Measurements from ENCODE around the gene AKAIN1. TPM values are rescaled to one million over a fixed set of nuclear protein-coding genes. Genes with fewer than 3 reads are reported as not detected.

AKAIN1 gene
- total and polyA plus RNA-seq, 2 experiments from 2014 or later = not detected

GRCh38 chr18:5237723-5238370 is 40.8 kb upstream of the AKAIN1 start:
- Histone ChIP-seq H3K27ac (ENCODE audit: low read depth) (peak overlapping the region; percentile 95), H3K4me1 (ENCODE audit: insufficient read depth) (peaks cover 15% of the 10 kb centered on the region), H2AFZ (peak overlapping the region; percentile 99), H4K20me1 (replicated peaks; ENCODE audit: insufficient read depth) (peaks cover 5% of the 10 kb centered on the region; the same call in 1 of the 2 replicates), H3K9me2 (ENCODE audit: insufficient read depth) (no peaks in the 10 kb centered on the region), H3K36me3 (ENCODE audit: insufficient read depth) (no peaks in the 10 kb centered on the region), H3K79me2 (replicated peaks; ENCODE audit: insufficient read depth) (peaks cover 4% of the 10 kb centered on the region; the same call in 1 of the 2 replicates), H3K4me2 (peak overlapping the region; percentile 98), H3K27me3 (ENCODE audit: insufficient read depth) (peaks cover 19% of the 10 kb centered on the region), H3F3A (replicated peaks; ENCODE audit: low read depth) (no peaks in the 10 kb centered on the region; the same call in 1 of the 2 replicates), H3K4me3 (peak overlapping the region; percentile 91)
- peak; percentile 92 for DNase-seq (ENCODE audit: low spot score)
- Mint-ChIP-seq H3K27ac (peak overlapping the region; percentile 96), H3K4me1 (peaks cover 13% of the 10 kb centered on the region; the same call in 2 of the 3 replicates), H3K4me3 (peak overlapping the region; percentile 97), H3K36me3 (ENCODE audit: low read depth) (no peaks in the 10 kb centered on the region), H3K27me3 (ENCODE audit: insufficient read depth, low read depth, poor library complexity) (peaks cover 3% of the 10 kb centered on the region), H3K9me3 (peaks cover 2% of the 10 kb centered on the region; the same call in 1 of the 3 replicates)
- ATAC-seq = peak; percentile 92
- TF ChIP-seq EZH2phosphoT487 (IDR thresholded peaks at IDR 0.05; ENCODE audit: unreplicated experiment) (no peak), CTCF (conservative IDR thresholded peaks at IDR 0.05; ENCODE audit: low read depth in 2 of 2) (no peak), POLR2AphosphoS5 (IDR thresholded peaks at IDR 0.05; ENCODE audit: low read depth) (peak; percentile 76), EZH2 (IDR thresholded peaks at IDR 0.05; ENCODE audit: low read depth, unreplicated experiment) (no peak), ZNF331 (CRISPR knock-in tag; IDR thresholded peaks at IDR 0.05; ENCODE audit: low read depth) (no peak), JUNB (IDR thresholded peaks at IDR 0.05; ENCODE audit: unreplicated experiment) (no peak), NANOG (IDR thresholded peaks at IDR 0.05; ENCODE audit: borderline replicate concordance) (no peak), ZNF114 (CRISPR knock-in tag; IDR thresholded peaks at IDR 0.05) (no peak), ETS1 (IDR thresholded peaks at IDR 0.05) (peak; percentile 19; the same call in 1 of the 2 replicates), ZNF462 (CRISPR knock-in tag; IDR thresholded peaks at IDR 0.05) (no peak), STAT1 (IDR thresholded peaks at IDR 0.05; ENCODE audit: unreplicated experiment) (no peak), REST (IDR thresholded peaks at IDR 0.05; ENCODE audit: unreplicated experiment) (peak; percentile 9), CREB1 (CRISPR knock-in tag; IDR thresholded peaks at IDR 0.05; ENCODE audit: low read depth) (peak; percentile 92)

Measured in GM23338 (cell line).